ENCODE data around the gene CEP170. TPM values are rescaled to one million over a fixed set of nuclear protein-coding genes. Genes with fewer than 3 reads are reported as not detected.

CEP170 gene
- total and polyA plus RNA-seq, 10 of the 15 experiments (the other 5 are each of a cell fraction or from before 2014, with no cell fraction given), result 15.0 to 67.3 (median 40.2) TPM

DNA sequence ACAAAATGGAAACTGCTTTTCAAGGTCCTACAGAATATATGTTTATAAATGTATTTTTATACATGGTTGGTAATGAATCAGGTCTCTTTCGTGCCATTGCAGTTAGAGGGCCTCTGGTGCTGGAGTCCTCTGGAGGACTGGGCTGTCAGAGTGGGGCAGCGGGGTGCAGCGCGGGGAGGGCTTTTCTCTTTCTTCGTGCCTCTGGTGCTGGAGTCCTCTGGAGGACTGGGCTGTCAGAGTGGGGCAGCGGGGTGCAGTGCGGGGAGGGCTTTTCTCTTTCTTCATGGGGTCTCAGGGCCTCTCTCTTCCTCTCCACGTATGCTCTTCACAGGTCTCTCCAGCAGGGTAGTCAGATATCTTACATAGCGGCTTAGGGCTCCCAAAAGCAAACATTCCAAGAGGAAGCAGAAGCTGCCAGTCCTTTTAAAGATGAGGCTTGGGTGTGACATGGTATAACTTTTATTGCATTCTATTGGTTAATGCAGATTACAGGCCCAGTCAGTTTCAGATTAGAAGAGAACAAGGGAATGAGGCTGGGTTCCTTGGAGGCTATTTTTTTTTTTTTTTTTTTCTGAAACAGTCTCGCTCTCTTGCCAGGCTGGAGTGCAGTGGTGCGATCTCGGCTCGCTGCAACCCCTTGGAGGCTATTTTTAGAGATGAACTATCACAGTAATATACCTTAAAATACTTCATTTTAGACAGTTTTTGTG lies 13.8 kb upstream of the CEP170 start:
- TF ChIP-seq ETV6 (conservative IDR thresholded peaks at IDR 0.05 in 1 of 2, IDR thresholded peaks at IDR 0.05 in 1 of 2; ENCODE audit: borderline replicate concordance in 1 of 2, low read depth in 1 of 2), result no peak
- no peak for TF ChIP-seq STAT3 (IDR thresholded peaks at IDR 0.05; ENCODE audit: low read depth, low read length)
- no peak for TF ChIP-seq KDM1A (IDR thresholded peaks at IDR 0.05; ENCODE audit: borderline replicate concordance)
- TF ChIP-seq, protein P1, sequence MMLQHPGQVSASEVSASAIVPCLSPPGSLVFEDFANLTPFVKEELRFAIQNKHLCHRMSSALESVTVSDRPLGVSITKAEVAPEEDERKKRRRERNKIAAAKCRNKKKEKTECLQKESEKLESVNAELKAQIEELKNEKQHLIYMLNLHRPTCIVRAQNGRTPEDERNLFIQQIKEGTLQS (IDR thresholded peaks at IDR 0.05; ENCODE audit: borderline replicate concordance, extremely low read depth, low read depth, low read length), result no peak
- TF ChIP-seq, protein P2, sequence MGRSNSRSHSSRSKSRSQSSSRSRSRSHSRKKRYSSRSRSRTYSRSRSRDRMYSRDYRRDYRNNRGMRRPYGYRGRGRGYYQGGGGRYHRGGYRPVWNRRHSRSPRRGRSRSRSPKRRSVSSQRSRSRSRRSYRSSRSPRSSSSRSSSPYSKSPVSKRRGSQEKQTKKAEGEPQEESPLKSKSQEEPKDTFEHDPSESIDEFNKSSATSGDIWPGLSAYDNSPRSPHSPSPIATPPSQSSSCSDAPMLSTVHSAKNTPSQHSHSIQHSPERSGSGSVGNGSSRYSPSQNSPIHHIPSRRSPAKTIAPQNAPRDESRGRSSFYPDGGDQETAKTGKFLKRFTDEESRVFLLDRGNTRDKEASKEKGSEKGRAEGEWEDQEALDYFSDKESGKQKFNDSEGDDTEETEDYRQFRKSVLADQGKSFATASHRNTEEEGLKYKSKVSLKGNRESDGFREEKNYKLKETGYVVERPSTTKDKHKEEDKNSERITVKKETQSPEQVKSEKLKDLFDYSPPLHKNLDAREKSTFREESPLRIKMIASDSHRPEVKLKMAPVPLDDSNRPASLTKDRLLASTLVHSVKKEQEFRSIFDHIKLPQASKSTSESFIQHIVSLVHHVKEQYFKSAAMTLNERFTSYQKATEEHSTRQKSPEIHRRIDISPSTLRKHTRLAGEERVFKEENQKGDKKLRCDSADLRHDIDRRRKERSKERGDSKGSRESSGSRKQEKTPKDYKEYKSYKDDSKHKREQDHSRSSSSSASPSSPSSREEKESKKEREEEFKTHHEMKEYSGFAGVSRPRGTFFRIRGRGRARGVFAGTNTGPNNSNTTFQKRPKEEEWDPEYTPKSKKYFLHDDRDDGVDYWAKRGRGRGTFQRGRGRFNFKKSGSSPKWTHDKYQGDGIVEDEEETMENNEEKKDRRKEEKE (IDR thresholded peaks at IDR 0.05), result no peak
- TF ChIP-seq RFX5 (IDR thresholded peaks at IDR 0.05; ENCODE audit: low read depth, low read length), result no peak
- no peak for TF ChIP-seq RELA (IDR thresholded peaks at IDR 0.05; ENCODE audit: borderline replicate concordance, partially characterized antibody)
- TF ChIP-seq, protein P3, sequence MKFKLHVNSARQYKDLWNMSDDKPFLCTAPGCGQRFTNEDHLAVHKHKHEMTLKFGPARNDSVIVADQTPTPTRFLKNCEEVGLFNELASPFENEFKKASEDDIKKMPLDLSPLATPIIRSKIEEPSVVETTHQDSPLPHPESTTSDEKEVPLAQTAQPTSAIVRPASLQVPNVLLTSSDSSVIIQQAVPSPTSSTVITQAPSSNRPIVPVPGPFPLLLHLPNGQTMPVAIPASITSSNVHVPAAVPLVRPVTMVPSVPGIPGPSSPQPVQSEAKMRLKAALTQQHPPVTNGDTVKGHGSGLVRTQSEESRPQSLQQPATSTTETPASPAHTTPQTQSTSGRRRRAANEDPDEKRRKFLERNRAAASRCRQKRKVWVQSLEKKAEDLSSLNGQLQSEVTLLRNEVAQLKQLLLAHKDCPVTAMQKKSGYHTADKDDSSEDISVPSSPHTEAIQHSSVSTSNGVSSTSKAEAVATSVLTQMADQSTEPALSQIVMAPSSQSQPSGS (IDR thresholded peaks at IDR 0.05; ENCODE audit: low read length), result no peak
- TF ChIP-seq HDGF (IDR thresholded peaks at IDR 0.05), result no peak
- TF ChIP-seq, protein P4, sequence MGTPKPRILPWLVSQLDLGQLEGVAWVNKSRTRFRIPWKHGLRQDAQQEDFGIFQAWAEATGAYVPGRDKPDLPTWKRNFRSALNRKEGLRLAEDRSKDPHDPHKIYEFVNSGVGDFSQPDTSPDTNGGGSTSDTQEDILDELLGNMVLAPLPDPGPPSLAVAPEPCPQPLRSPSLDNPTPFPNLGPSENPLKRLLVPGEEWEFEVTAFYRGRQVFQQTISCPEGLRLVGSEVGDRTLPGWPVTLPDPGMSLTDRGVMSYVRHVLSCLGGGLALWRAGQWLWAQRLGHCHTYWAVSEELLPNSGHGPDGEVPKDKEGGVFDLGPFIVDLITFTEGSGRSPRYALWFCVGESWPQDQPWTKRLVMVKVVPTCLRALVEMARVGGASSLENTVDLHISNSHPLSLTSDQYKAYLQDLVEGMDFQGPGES (IDR thresholded peaks at IDR 0.05), result no peak
- intact Hi-C loops (cut with micrococcal nuclease; ENCODE audit: unreplicated experiment) (no loop called here), in situ Hi-C loops (cut with MboI) (no loop called here)
- no peak overlapping the region for H3K4me3 ChIP-seq
- H3K9ac ChIP-seq (ENCODE audit: control insufficient read depth, insufficient read depth, low read length), result no peak overlapping the region
- H3K4me2 ChIP-seq (ENCODE audit: control insufficient read depth, insufficient read depth), result 0 out of 2 replicates have a peak overlapping the region, but pooled peaks have one; percentile 10
- peaks cover under 1 to 2% of the 10 kb centered on the region in 2 experiments; a peak in 2 of 4 replicates for H3K36me3 ChIP-seq (ENCODE audit: control insufficient read depth in 2 of 2, insufficient read depth in 2 of 2, low read length in 1 of 2)
- DNase-seq (ENCODE audit: low read depth, low spot score), result no peak
- H3K79me2 ChIP-seq (ENCODE audit: control insufficient read depth, insufficient read depth, low read length), result no peaks in the 10 kb centered on the region
- ChIA-PET SMC1A (ENCODE audit: uncharacterized antibody, unreplicated experiment) (interaction anchor here (1.3 kb wide), 1 partner anchor 15 kb away, joined by 6 read pairs; no protein-coding TSS in a partner anchor), RAD21 (ENCODE audit: unreplicated experiment) (no interaction called here), POLR2A (no interaction called here), CTCF (no interaction called here)
- H2AFZ ChIP-seq (ENCODE audit: control insufficient read depth, low read depth, low read length), result no peak overlapping the region
- H3K9me3 ChIP-seq (replicated peaks; ENCODE audit: control insufficient read depth, insufficient read depth, low read length), result no peaks in the 10 kb centered on the region
- 59% methylated on average over 13 of the region's 13 CpGs for WGBS (ENCODE audit: insufficient coverage, insufficient replicate concordance, low lambda C conversion rate, missing lambda C conversion rate)
- peaks cover 5% of the 10 kb centered on the region for H3K4me1 ChIP-seq (ENCODE audit: control insufficient read depth, insufficient read depth, low read length)
- no TSS peak for BruUV-seq (replicated peaks)
- FAIRE-seq, result no peak
- no peak overlapping the region for H3K27ac ChIP-seq (ENCODE audit: control insufficient read depth, insufficient read depth)
- ATAC-seq, result no peak; the same call in 2 of the 3 replicates
- H4K20me1 ChIP-seq (ENCODE audit: control insufficient read depth, insufficient read depth), result no peaks in the 10 kb centered on the region
- no peaks in the 10 kb centered on the region for H3K27me3 ChIP-seq (replicated peaks in 1 of 2; ENCODE audit: control insufficient read depth in 2 of 2, insufficient read depth in 2 of 2, low read length in 1 of 2)
